NCI-H345 (cell line): ENCODE results near the gene MLPH.
A peak's percentile ranks its signal among the peaks of the same experiment; 100 is the strongest.

Experiments
- DNase-seq: peaks from one replicate; lab custom pipeline; 2025; lab: John Stamatoyannopoulos, UW

Gene MLPH

DNA sequence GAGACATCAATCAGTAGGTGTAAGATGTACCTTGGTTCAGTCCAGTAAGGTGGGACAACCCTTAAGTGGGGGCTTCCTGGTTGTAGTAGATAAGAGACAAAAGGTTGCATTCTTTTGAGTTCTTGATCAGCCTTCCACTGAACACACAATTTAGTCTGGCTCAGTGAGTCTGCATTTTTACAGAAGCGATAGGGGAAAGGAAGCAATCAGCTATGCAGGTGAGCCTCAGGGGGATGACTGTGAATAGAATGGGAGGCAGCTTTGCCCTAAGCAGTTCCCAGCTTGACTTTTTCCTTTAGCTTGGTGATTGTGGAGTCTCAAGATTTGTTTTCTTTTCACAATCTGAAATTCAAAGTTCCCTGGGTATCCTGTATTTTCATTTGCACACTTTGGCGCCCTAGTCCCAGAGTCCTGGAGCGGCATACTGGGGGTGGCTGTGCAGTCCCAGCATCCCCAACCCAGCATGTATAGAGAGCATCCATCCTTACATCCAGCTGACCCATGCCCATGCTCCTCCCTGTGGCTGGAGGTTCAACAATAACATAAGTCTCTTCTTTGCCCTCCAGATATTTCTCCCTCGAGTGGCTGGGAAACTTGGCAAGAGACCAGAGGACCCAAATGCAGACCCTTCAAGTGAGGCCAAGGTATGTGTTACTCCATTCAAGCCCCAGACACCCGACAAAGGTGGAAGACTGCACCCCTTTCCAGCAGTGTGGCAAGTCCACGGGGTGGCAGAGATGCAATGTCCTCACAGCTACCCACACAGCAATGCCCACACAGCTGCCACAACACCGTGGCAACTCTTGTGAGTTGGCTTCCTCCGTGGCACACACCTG lies 59.2 kb downstream of the MLPH start:
- DNase-seq: no peak

DNA sequence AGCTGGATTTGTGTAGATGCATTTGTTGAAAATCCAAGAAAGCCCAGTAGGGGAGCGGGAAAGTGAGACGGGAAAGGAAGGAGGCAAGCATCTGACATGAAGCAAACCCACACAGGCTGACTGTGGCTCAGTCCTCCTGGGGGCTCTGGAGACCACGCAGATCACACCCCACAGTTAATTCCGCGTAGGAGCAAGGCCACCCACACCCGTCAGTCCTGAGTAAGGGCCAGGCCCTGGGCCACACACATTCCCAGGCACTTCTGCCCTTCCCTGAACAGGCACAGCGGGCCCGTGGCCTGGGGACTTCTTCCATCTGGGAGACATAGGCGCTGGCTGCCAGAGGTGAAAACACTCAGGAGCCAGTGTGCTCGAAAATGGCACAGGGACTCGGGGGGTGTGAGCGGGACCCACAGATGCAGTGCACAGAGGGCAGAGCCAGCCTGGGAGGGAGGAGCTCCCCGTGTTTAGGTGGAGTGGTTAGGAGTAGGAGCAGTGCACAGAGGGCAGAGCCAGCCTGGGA lies 59.9 kb downstream of the MLPH start:
- peak; percentile 6 for DNase-seq

DNA sequence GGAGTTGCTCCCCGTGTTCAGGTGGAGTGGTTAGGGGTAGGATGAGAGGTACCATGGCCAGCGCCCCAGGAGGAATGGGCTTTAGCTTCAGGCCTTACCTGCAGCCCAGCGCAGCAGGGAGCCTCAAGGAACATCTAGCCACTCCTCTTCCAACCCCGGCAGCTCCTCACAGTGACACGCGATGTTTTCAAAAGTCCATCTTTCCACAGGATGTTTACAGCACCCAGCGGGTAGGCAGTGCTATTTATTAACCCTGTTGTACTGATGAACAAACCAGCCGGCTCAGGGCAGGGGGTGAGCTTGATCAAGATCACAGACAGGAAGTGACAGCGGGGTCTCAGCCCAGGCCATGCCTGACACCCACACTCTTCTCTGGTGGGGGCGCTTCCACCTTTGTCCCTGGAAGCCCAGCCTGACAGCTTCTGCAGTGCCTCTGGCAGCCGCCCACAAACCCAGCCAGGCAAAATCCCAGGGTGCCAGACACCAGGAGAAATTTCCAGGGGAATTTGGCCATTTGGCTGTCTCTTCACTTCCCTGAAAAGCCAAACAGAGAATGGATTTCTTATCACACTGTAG lies 60.9 kb downstream of the MLPH start:
- DNase-seq: peak; percentile 80

DNA sequence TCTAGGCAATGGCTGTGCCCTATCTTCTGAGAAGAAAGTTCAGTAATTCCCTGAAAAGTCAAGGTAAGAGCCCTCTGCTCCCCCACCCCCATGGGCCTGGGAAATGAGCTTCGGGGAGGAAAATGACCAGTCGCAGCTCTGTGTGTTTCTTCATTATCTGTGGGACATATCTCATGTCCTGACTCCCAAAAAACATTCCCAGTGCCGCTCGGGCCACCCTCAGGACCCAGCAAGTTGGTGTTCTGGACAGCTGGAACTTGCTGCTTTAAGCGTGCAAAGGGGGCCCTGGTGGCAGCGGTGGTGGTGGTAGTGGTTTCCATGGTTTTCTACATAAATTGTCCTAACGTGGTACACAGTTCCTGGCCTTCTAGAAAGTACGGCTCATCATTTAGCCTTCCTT lies 62.2 kb downstream of the MLPH start:
- DNase-seq: no peak

DNA sequence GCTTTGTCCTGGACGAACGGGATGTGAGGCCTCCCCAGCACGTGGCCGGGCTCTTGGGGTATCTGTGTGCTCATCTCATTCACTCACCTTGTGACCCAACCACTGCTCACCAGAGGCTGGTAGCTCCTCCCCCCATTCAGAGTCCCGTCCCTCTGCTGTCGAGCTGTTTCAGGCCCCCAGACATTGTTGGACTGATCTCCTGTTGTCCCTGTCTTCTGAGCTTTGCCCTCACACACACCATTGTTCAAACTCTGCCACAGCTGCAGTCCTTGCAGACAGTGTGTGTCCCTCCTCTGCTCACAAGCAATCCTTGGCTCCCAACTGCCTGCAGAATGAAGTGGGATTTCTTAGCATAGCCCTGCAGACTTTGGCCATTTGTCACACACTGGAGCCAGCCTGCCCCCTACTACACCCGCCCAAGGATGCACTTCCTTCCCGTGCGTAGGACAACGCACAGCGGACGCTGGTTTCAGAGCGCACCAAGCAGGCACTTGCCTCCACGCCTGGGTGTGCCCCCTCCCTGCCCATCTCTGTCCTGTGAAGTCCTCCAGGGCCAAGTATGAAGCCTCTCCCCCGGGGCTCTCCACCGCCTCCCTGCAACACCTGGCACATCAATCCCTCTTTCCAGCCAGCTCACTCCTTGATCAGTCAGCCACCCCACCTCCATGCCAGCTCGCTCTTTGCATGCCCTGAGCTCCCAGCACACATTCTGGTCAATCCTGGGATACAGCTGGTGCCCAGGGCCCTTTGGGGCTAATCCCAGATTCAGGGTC lies 62.8 kb downstream of the MLPH start:
- DNase-seq: peak; percentile 25

DNA sequence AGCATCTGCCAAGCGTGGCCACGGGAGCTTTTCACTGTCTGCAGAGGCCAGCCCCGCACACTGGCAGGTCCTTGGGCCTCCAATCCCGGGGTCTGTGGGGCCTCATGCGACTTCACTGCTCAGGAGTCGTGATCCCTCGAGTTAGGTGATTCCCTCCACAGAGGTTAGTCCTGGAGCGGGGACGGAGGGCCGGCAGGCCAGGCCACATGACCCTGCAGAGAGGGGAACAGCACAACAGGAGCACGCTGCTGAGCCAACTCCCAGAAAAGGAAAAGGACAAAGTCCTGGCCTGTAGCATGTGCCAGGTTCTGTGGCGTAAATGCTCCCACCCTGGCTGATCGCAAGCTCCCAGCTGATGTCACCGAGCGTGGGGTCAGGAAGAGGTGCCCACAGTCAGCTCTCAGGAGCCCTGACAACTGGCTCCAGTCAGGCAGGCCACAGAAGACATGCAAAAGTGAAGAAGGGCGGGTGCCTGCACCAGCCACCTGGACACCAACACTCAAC lies 64.1 kb downstream of the MLPH start:
- no peak for DNase-seq

DNA sequence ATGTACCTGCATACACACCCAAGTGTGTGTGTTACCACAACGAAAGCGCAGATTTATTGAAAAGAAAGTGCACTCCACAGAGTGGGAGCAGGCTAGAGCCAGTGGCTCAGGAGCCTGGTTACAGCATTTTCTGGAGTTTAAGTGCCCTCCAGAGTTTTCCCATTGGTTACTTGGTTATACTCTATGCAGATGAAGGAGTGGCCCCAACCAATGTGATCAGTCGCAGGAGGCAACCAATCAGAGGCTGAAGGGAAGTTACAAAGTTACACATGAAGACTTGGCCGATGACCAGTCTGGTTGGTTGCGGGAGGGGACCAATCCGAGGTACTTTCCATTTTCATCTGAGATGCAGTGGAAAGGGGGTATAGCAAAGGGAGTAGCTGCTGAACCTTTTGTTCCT lies 65.9 kb downstream of the MLPH start:
- no peak for DNase-seq

DNA sequence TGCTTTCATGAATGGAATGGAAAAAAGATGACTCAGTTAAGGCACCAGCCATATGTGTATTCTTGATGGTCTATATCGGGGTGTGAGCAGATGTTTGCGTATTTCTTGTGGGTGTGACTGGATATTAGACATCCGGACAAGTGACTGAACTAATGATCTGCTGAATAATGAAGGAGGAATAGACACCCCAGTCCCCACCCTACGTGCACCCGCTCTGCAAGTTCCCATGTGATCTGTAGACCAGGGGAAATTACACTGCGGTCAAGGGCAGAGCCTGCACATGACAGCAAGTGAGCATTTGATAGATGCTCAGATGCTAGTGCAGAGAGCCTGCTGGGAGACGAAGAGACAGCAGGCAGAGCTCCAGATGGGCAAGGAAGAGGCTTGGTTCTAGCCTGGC lies 66.9 kb downstream of the MLPH start:
- no peak for DNase-seq

DNA sequence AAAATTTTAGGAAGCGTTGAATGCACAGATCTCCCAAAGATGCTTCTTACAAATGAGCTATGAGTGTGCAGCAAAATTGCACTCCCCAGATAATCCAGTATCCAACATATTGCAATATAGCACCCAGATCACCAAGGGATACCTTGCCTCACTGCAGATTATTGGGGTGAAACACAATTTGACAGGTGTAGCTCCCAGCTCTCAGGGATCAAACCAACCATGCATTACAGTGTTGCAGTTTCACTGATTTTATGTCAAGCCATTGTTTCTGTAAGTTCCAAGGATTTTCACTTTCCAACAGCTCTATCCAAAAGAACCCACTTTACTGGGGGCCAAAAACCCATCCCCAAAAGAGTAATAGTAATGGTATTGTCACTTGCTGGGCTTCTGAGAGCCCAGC lies 68.5 kb downstream of the MLPH start:
- DNase-seq: no peak

DNA sequence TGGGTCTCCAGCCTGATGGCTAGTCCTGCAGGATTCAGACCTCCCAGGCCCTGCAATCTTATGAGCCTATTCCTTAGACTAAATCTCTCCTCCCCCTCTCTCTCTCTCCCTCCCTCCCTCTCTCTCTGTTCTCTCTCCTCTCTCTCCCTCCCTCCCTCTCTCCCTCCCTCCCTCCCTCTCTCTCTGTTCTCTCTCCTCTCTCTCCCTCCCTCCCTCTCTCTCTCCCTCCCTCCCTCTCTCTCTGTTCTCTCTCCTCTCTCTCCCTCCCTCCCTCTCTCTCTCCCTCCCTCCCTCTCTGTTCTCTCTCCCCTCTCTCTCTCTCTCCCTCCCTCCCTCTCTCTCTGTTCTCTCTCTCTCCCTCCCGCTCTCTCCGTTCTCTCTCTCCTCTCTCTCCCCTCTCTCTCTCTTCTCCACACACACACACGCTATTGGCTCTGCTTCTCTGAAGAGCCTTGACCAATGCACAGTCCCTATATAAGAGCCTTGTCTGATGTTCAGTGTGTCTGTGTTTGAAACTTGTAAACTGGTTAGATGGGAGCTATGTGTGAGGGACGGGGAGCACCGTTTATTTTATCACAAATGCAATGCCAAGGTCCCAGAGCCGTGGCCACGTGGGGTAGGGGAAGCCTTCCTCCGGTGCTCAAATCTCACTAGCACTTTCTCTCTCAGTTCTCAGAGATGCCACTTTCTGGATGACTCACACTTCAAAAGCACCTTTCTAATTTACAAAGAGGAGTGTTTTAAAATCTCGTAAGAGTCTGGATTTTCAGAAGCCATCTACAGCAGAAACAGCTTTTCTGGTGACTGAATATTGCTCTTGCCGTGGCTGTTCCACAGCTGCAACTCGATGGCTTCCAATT lies 70.0 kb downstream of the MLPH start:
- DNase-seq: no peak

DNA sequence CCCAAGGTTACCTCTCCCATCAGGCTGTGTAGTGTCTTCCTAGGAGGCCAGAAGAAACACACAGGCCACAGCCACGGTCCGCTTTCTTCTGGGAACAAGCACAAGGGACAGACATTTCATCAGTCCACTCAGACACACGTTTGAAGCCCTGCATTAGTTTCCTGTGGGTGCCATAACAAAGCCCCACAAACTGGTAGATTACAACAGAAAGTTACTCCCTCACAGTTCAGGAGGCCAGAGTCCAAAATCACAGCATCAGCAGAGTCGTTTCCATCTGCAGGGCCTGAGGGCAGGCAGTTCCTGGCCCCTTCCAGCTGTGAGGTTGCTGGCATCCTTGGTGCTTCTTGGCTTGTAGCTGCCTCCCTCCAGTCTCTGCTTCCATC lies 70.6 kb downstream of the MLPH start:
- no peak for DNase-seq

DNA sequence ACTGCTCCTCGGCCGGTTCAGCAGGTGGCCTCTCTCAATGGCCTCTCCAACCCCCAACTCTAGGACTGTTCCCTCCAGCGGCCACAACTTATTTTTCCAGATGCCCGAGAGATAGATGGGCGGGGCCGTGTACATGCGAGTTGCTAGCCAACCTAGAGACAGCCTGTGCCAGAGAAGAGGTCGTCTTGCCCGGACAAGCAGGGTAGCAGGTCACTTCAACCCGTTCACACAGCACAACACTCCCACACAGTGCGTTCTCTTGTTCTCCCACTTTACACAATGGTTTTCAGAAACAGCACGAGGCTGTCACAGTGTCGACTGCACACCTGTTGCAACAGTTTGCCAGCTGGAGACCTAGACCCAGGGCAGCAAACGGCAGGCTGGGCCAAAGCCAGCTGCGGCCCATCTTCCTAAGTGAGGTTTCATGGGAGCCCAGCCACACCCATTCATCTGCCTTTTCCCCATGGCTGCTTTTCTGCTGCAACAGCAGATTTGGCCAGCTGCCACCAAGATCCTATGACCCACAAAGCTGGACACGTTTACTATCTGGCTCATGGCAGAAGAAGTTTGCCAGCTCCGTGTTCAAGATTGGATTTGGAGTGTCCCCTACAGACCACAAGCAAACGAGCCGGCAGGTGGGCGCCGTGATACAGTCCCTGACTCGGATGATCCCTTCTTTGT lies 72.0 kb downstream of the MLPH start:
- DNase-seq: peak; percentile 82

DNA sequence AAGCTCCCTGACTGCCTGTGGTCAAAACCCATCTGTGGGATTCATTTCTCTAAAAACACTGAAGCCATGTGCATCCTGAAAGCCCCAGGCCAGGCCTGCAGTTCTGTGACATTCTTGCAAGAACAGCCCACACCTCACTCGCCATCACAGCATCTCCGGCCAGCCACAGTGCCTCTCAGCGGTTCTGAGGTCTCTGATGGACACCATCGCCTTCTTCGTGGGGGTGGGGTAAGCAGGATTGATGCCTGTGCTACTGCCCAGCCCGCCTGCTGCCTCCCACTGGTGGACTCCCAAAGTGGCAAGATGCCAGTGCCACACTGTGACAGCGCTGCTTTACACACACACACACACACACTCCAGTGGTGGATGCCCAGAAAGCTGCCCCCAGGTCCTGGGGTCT lies 74.2 kb downstream of the MLPH start:
- DNase-seq: no peak

DNA sequence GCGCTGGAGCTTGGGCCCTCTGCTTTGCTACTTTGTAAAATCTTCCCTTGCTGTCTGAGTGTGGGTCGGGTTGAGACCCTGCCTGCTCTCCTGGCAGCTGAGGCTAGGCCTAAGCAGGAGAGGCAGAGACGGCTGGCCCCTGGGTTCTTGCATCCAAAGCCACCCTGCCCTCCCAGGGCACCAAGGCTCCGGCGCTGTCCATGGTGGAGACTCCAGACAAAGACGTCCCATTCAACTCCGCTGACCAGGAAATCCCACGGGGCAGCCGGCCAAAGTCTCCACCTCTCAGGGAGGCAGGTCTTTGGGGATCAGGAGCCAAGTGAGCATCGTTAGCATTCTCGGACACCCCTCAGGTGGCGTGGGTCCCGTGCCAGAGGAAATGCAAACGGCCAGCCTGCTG lies 76.8 kb downstream of the MLPH start:
- no peak for DNase-seq

DNA sequence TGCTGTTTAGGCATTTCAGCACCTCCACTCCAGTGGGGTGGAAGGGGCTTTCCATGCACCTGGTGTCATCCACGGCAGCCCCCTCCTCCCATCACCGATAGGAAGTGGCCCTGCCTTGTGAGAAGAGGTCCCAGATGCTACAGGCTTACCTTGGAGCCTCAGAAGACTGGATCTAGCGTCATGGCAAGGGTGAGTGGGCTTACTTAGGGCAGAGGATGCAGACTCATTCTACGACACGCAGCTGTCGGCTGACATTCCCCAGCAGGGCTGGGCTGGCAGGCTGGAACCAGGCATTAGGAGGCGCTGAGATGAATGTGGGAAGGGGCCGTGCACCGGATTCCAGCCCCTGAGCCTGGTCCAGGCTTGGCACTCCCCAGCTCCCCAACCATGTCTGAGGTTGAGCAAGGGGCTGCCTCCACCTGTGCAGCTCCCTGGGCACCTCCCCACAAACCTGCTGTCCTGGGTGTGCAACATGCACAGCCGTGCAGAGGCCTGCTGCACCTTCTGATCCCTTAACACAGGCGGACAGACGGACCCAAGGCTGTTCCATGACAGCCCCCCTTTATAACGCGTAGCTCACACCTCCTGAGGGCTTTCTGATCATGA lies 77.6 kb downstream of the MLPH start:
- no peak for DNase-seq

DNA sequence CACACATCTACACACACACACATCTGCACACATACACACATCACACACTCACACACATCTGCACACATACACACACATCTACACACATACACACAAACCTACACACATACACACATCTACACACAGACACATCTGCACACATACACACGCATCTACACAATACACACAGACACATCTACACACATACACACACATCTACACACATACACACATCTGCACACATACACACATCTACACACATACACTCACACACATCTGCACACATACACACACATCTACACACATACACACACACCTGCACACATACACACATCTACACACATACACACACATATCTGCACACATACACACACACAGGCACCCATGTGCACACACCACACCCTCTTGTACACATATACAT lies 78.9 kb downstream of the MLPH start:
- DNase-seq: no peak

DNA sequence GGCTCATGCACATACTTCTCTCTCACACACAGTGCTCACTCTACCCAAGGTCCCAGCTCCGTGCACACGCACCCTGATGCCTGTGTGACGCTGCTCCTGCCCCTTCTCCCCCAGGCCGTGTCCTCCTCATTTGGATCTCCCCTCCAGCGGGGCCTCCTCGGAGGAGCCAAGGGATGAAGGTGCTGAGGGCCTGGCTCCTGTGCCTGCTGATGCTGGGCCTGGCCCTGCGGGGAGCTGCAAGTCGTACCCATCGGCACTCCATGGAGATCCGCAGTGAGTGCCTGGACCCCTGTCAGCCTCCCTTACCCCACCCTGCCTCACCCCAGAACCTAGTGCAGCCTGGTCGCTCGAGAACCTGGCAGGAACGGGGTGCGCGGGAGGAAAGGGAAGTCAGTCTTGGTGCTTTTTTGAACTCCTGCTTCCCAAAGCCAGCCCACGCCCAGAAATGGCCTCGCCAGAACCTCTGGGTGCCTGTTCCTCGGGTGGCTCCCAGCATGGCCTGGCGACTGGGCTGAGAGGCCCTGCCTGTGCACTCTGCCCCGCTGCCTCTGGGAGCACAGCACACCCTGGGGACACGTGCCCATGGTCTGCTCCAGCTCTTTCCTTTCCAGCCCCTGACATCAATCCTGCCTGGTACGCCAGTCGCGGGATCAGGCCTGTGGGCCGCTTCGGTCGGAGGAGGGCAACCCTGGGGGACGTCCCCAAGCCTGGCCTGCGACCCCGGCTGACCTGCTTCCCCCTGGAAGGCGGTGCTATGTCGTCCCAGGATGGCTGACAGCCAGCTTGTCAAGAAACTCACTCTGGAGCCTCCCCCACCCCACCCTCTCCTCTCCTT lies 79.6 kb downstream of the MLPH start, which contains the start of gene PRLH:
Gene PRLH, plus strand, starts transcription at position 174 of the 835 bp plus-strand sequence. Its CDS starts 0 bp downstream, at position 174.
- DNase-seq: no peak

DNA sequence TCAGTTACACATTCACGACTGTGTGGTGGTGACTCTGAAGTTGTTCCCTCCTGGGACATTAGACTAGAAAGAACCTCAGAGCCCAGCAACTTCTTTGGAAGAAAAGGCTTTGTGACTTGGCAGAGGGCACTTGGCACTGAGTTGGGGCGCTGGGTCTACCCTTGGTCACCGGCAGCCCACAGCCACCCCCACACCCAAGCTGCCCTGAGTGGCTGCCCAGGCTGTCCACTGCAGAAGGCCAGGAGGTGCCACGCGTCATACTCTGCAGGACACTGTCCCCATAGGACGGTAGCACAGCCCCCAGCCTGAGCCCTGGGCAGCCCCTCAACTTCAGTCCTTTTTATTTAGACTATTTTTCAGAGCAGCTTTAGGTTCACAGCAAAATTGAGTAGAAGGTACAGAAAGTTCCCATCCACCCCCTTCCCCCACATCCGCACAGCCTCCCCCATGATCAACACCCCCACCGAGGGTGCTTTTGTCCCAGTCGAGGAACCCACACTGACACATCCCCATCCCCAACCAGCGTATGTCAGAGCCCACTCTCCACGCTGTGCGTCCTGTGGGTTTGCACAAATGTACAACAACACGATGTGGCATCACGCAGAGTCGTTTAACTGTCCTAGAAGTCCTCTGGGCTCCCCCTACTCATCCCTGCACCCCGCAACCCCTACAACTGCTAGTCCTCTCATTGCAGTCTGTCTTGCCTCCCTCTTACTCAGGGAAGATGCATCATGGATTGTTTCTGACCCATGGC lies 80.4 kb downstream of the MLPH start:
- no peak for DNase-seq

DNA sequence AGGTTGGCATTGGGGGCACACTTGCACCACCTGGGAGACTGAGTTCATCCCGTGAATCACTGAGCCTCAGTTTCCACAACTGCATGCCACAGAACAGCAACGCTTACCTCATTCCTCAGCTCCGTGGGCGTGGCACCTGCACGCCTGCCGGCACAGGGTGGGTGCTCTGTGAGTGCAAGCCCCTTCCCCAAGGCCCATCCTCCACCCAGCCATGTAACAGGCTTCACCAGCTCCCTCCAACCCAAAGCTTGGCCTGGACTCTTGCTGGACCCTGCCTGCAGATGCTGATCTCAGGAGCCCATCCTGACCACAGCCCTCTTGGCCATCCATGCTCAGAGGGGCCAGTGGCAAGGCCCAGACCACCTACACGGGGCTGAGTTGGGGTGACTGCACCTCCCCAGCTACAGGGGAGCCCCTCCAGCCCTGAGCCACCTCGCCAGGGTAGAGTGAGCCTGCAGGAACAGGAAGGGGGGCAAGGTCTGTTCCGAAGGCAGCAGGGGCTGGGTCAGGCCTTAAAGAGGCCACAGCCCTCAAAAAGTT lies 81.1 kb downstream of the MLPH start:
- no peak for DNase-seq
